ENCODE results near the gene TFPT.

- no peak for TF ChIP-seq CTCF (IDR thresholded peaks at IDR 0.05)
- no peak for TF ChIP-seq POLR2AphosphoS5 (IDR thresholded peaks at IDR 0.05)
- TF ChIP-seq POLR2A (IDR thresholded peaks at IDR 0.05) = no peak
These were observed 14.9 kb downstream of the TFPT start, which contains the start of gene OSCAR for GRCh38 chr19:54100561-54100960.
